ENCODE data around the gene UBE2S. TPM values are rescaled to one million over a fixed set of nuclear protein-coding genes. Genes with fewer than 3 reads are reported as not detected.

The UBE2S gene
- total and polyA plus RNA-seq, 2 of the 8 experiments (the other 6 are each of a cell fraction or from before 2014, with no cell fraction given): 398 to 530 TPM

- Histone ChIP-seq H2BK15ac (ENCODE audit: low read length) (no peak overlapping the region), H3K23me2 (ENCODE audit: low read depth, low read length) (peaks cover 30% of the 10 kb centered on the region), H2AK5ac (ENCODE audit: low read depth, low read length) (no peak overlapping the region), H3K18ac (ENCODE audit: extremely low read depth, low read length) (no peak overlapping the region), H3K4me3 (ENCODE audit: extremely low read depth in 1 of 4, insufficient read depth in 2 of 4, low read depth in 3 of 4, low read length in 4 of 4) (peak overlapping the region; percentile 89 to 97 (median 94)), H4K20me1 (replicated peaks in 1 of 2; ENCODE audit: control insufficient read depth in 1 of 2, insufficient read depth in 2 of 2, low read length in 2 of 2) (peaks cover 25 to 50% of the 10 kb centered on the region in 2 experiments), H3K27me3 (replicated peaks in 1 of 4; ENCODE audit: control insufficient read depth in 3 of 4, extremely low read depth in 1 of 4, insufficient read depth in 3 of 4, low read length in 3 of 4) (peaks cover 0 to 6% (median 3%) of the 10 kb centered on the region in 4 experiments; a peak in 3 of 7 replicates), H3K9ac (replicated peaks in 1 of 4; ENCODE audit: extremely low read depth in 1 of 4, low read depth in 3 of 4, low read length in 3 of 4) (peak overlapping the region; percentile 65 to 92 (median 77)), H3K56ac (replicated peaks; ENCODE audit: insufficient read length, low read depth, low read length) (peak overlapping the region; percentile 35), H2AFZ (ENCODE audit: low read length) (no peak overlapping the region), H3K36me3 (ENCODE audit: control insufficient read depth in 2 of 4, insufficient read depth in 4 of 4, low read length in 3 of 4) (peaks cover 23 to 35% (median 26%) of the 10 kb centered on the region in 4 experiments), H3K23ac (ENCODE audit: insufficient read length) (no peak overlapping the region), H3K27ac (ENCODE audit: low read depth, low read length) (no peak overlapping the region), H2BK5ac (ENCODE audit: low read depth, low read length) (peak overlapping the region; percentile 85), H3K4me1 (replicated peaks in 1 of 4; ENCODE audit: control insufficient read depth in 3 of 4, insufficient read depth in 4 of 4, low read length in 3 of 4) (peaks cover 0 to 50% (median 40%) of the 10 kb centered on the region in 4 experiments; a peak in 6 of 7 replicates), H2BK12ac (ENCODE audit: low read depth, low read length) (no peak overlapping the region), H4K91ac (replicated peaks; ENCODE audit: insufficient read length, low read length) (peak overlapping the region; percentile 25), H2BK120ac (replicated peaks; ENCODE audit: low read depth, low read length) (no peak overlapping the region), H4K8ac (ENCODE audit: extremely low read depth, insufficient read depth, low read length) (no peak overlapping the region), H3K4ac (replicated peaks; ENCODE audit: insufficient read length, low read depth, low read length) (no peak overlapping the region), H3K79me1 (ENCODE audit: low read depth, low read length) (peaks cover 33% of the 10 kb centered on the region), H2BK20ac (ENCODE audit: low read length) (no peak overlapping the region), H3K9me3 (ENCODE audit: insufficient read depth in 2 of 2, low read depth in 1 of 2, low read length in 1 of 2) (no peaks in the 10 kb centered on the region), H3K4me2 (ENCODE audit: insufficient read depth in 1 of 2, low read depth in 2 of 2, low read length in 2 of 2) (peak overlapping the region; percentile 87 to 95), H4K5ac (ENCODE audit: insufficient read length, low read depth, low read length) (peak overlapping the region; percentile 37), H3K79me2 (ENCODE audit: control insufficient read depth in 1 of 2, insufficient read depth in 2 of 2, low read length in 2 of 2) (peaks cover 17 to 27% of the 10 kb centered on the region in 2 experiments; a peak in 3 of 4 replicates), H3K14ac (ENCODE audit: insufficient read length) (no peak overlapping the region)
- DNase-seq (ENCODE audit: low read depth in 1 of 2, low spot score in 2 of 2) (no peak), FAIRE-seq (no peak)
- 12% methylated on average over 33 of the region's 33 CpGs; no CpG with 5 or more reads in 1 of the 2 experiments for WGBS, 2 experiments (ENCODE audit: extremely low coverage in 1 of 2, insufficient coverage in 1 of 2, insufficient read length in 1 of 2, insufficient replicate concordance in 2 of 2, low coverage in 1 of 2, low lambda C conversion rate in 2 of 2, missing lambda C conversion rate in 1 of 2)
- ChIA-PET CTCF (ENCODE audit: partially characterized antibody) (interaction anchor here (0.9 to 6.1 kb wide), 4 partner anchors 16 to 84 kb away, joined by 3 to 39 read pairs (median 8); no protein-coding TSS in a partner anchor), POLR2A (ENCODE audit: partially characterized antibody) (interaction anchor here (0.7 to 26.7 kb wide), 18 partner anchors 10 to 268 kb away, joined by 3 to 874 read pairs (median 4); partner anchors contain the start of genes HSPBP1, IL11, KMT5C and TMEM190)
- TF ChIP-seq HDAC2 (IDR thresholded peaks at IDR 0.05; ENCODE audit: borderline replicate concordance in 1 of 2, low read depth in 2 of 2, low read length in 2 of 2) (no peak), NRF1 (IDR thresholded peaks at IDR 0.05; ENCODE audit: low read depth, low read length) (no peak), POLR2A (IDR thresholded peaks at IDR 0.05; ENCODE audit: control extremely low read depth in 1 of 2, low read depth in 2 of 2, low read length in 2 of 2) (no peak), SIN3A (conservative IDR thresholded peaks at IDR 0.05 in 1 of 2, IDR thresholded peaks at IDR 0.05 in 1 of 2; ENCODE audit: low read depth in 1 of 2, low read length in 2 of 2) (0 out of 4 replicates have a peak, but pooled peaks of 1 of the 2 experiments have one; percentile 37), ASH2L (IDR thresholded peaks at IDR 0.05; ENCODE audit: low read length) (no peak), SP2 (IDR thresholded peaks at IDR 0.05; ENCODE audit: low read length) (no peak), POLR2AphosphoS5 (IDR thresholded peaks at IDR 0.05; ENCODE audit: low read depth, low read length) (no peak), SIX5 (IDR thresholded peaks at IDR 0.05; ENCODE audit: low read depth, low read length) (no peak)
Observed at GRCh38 chr19:55386493-55386971, 21.1 kb downstream of the UBE2S start.

Data from H1 (cell line).